ENCODE data around the gene TMEM178A.

Gene TMEM178A

GRCh38 chr2:39679805-39680204, 14.1 kb downstream of the TMEM178A start:
- DNase-seq (ENCODE audit: low read depth) = no peak

GRCh38 chr2:39682066-39682692, 16.5 kb downstream of the TMEM178A start:
- no peak for DNase-seq (ENCODE audit: low read depth)

- no peak for DNase-seq (ENCODE audit: low read depth)
These were observed 17.4 kb downstream of the TMEM178A start for GRCh38 chr2:39683022-39683699.

- DNase-seq (ENCODE audit: low read depth) = no peak
These were observed 18.7 kb downstream of the TMEM178A start for GRCh38 chr2:39684464-39684863.

- DNase-seq (ENCODE audit: low read depth) = no peak
These were observed 19.4 kb downstream of the TMEM178A start for GRCh38 chr2:39685126-39685525.

- DNase-seq (ENCODE audit: low read depth) = no peak
These were observed 20.7 kb downstream of the TMEM178A start for GRCh38 chr2:39686456-39686855.

- no peak for DNase-seq (ENCODE audit: low read depth)
These were observed 22.5 kb downstream of the TMEM178A start for GRCh38 chr2:39688181-39688580.

GRCh38 chr2:39689272-39689841, 23.6 kb downstream of the TMEM178A start:
- no peak for DNase-seq (ENCODE audit: low read depth)

- no peak for DNase-seq (ENCODE audit: low read depth)
These were observed 24.2 kb downstream of the TMEM178A start for GRCh38 chr2:39689876-39690275.

- no peak for DNase-seq (ENCODE audit: low read depth)
These were observed 27.5 kb downstream of the TMEM178A start for GRCh38 chr2:39693245-39693644.

GRCh38 chr2:39696101-39696553, 30.4 kb downstream of the TMEM178A start:
- no peak for DNase-seq (ENCODE audit: low read depth)

GRCh38 chr2:39696838-39697237, 31.1 kb downstream of the TMEM178A start:
- DNase-seq (ENCODE audit: low read depth) = no peak

GRCh38 chr2:39697454-39697853, 31.7 kb downstream of the TMEM178A start:
- DNase-seq (ENCODE audit: low read depth) = no peak

GRCh38 chr2:39701137-39701536, 35.4 kb downstream of the TMEM178A start:
- DNase-seq (ENCODE audit: low read depth) = no peak

- no peak for DNase-seq (ENCODE audit: low read depth)
These were observed 37.6 kb downstream of the TMEM178A start for GRCh38 chr2:39703181-39703872.

GRCh38 chr2:39704540-39704939, 38.8 kb downstream of the TMEM178A start:
- no peak for DNase-seq (ENCODE audit: low read depth)

- no peak for DNase-seq (ENCODE audit: low read depth)
These were observed 39.9 kb downstream of the TMEM178A start for GRCh38 chr2:39705638-39706037.

- DNase-seq (ENCODE audit: low read depth) = no peak
These were observed 40.6 kb downstream of the TMEM178A start for GRCh38 chr2:39706312-39706711.

- DNase-seq (ENCODE audit: low read depth) = no peak
These were observed 41.2 kb downstream of the TMEM178A start for GRCh38 chr2:39706945-39707344.

GRCh38 chr2:39708003-39708402, 42.3 kb downstream of the TMEM178A start:
- no peak for DNase-seq (ENCODE audit: low read depth)

- no peak for DNase-seq (ENCODE audit: low read depth)
These were observed 45.1 kb downstream of the TMEM178A start for GRCh38 chr2:39710807-39711206.

- no peak for DNase-seq (ENCODE audit: low read depth)
These were observed 47.2 kb downstream of the TMEM178A start for GRCh38 chr2:39712953-39713352.

GRCh38 chr2:39715095-39715494, 49.4 kb downstream of the TMEM178A start:
- DNase-seq (ENCODE audit: low read depth) = no peak

Data from activated T-helper 1 cell treated with Interleukin-2 at 50 U/mL for 16 hours (primary cell).